NB4 (cell line): ENCODE data around the gene TCHP.

Experiments used
- CTCF ChIP-seq: IDR thresholded peaks from one replicate; pipeline ENCODE4 v1.5.1; 2012; ENCODE audit warnings: low read depth, low read length
- MAX ChIP-seq: IDR thresholded peaks from 2 replicates; pipeline ENCODE4 v1.6.1; 2011; ENCODE audit warnings: low read depth, low read length
- MYC ChIP-seq: IDR thresholded peaks from 2 replicates; pipeline ENCODE4 v1.6.1; 2011; ENCODE audit warnings: low read depth, low read length
- POLR2A ChIP-seq: IDR thresholded peaks from 2 replicates; pipeline ENCODE4 v1.6.1; 2011; ENCODE audit warnings: mild to moderate bottlenecking; ENCODE audit not compliant: insufficient read length; ENCODE audit errors: extremely low read depth

- no peak for TF ChIP-seq CTCF
- TF ChIP-seq MAX = no peak
- TF ChIP-seq POLR2A = no peak
- TF ChIP-seq MYC = no peak
Observed at GRCh38 chr12:109952160-109952858, 52.2 kb downstream of the TCHP start.
